K562 (cell line): Measurements from ENCODE around the gene SPINK4. TPM values are rescaled to one million over a fixed set of nuclear protein-coding genes. Genes with fewer than 3 reads are reported as not detected.

ENCODE experiments used
- CBX2 ChIP-seq: fragments of 200-600 bp; sonication (generic); IDR thresholded peaks from one replicate; pipeline ENCODE4 v1.6.1; 2012; ENCODE audit warnings: mild to moderate bottlenecking, low read length, inconsistent platforms; ENCODE audit not compliant: insufficient read depth, poor library complexity, severe bottlenecking
- CREB3 ChIP-seq: fragments of 450-650 bp; conservative IDR thresholded peaks from 2 replicates; pipeline ENCODE4 v1.6.1; 2016; ENCODE audit warnings: missing genetic modification characterization, low read depth, mild to moderate bottlenecking, missing compliant biosample characterization, moderate library complexity
- FOSL1 ChIP-seq: fragments of 200-800 bp; sonication (Bioruptor generic); conservative IDR thresholded peaks from 2 replicates; pipeline ENCODE4 v1.6.1; 2016; ENCODE audit warnings: missing genetic modification characterization, missing compliant biosample characterization
- KAT7 ChIP-seq: sonication (generic); formaldehyde crosslinking; IDR thresholded peaks from 2 replicates; pipeline ENCODE4 v1.8.0; 2022; ENCODE audit warnings: missing genetic modification reagents, mild to moderate bottlenecking, borderline replicate concordance
- MNT ChIP-seq, 2 experiments: fragments of 450-650 bp; conservative IDR thresholded peaks; 2 replicates each; pipeline ENCODE4 v1.6.1; 2017; ENCODE audit warnings: mild to moderate bottlenecking in 2 of 2, moderate library complexity in 2 of 2
- MYBL2 ChIP-seq, 2 experiments: fragments of 450-650 bp in 1 of 2; sonication (generic) in 1 of 2; formaldehyde crosslinking in 1 of 2; IDR thresholded peaks; 2 replicates each; pipeline versions ENCODE4 v1.6.1 to v1.8.1; 2017 to 2022; ENCODE audit warnings: borderline replicate concordance in 1 of 2, inconsistent platforms in 1 of 2, low read depth in 1 of 2, mild to moderate bottlenecking in 1 of 2, missing genetic modification reagents in 1 of 2, moderate library complexity in 1 of 2
- NCOA1 ChIP-seq: fragments of 450-650 bp; IDR thresholded peaks from 2 replicates; pipeline ENCODE4 v1.6.1; 2016; ENCODE audit warnings: low read depth
- RREB1 ChIP-seq: fragments of 250-450 bp; sonication (Bioruptor Pico); IDR thresholded peaks from 2 replicates; pipeline ENCODE4 v1.4.0; 2020
- SRF ChIP-seq, 2 experiments: fragments of 250-450, 450-650 bp in 1 of 2; sonication (Bioruptor Pico) in 1 of 2; sonication (generic) in 1 of 2; formaldehyde crosslinking; IDR thresholded peaks; 2 replicates each; pipeline versions ENCODE4 v1.5.0 to v1.5.1; 2020 to 2022; ENCODE audit warnings: mild to moderate bottlenecking in 1 of 2, missing genetic modification reagents in 1 of 2
- THAP7 ChIP-seq: fragments of 250-450 bp; sonication (Bioruptor Pico); IDR thresholded peaks from 2 replicates; pipeline ENCODE4 v1.5.0; 2021
- ZNF140 ChIP-seq: fragments of 250-450 bp; sonication (Bioruptor Pico); IDR thresholded peaks from 2 replicates; pipeline ENCODE4 v1.8.0; 2021; ENCODE audit warnings: moderate library complexity, mild to moderate bottlenecking, inconsistent platforms
- ZNF449 ChIP-seq: fragments of 250-450 bp; sonication (Bioruptor Pico); IDR thresholded peaks from 2 replicates; pipeline ENCODE4 v1.8.0; 2022; ENCODE audit warnings: moderate library complexity, mild to moderate bottlenecking, inconsistent platforms
- ZNF668 ChIP-seq: fragments of 250-450 bp; sonication (Bioruptor Pico); IDR thresholded peaks from 2 replicates; pipeline ENCODE4 v1.8.0; 2022; ENCODE audit warnings: mild to moderate bottlenecking, inconsistent platforms
- ZNF778 ChIP-seq: fragments of 450-650 bp; formaldehyde crosslinking; IDR thresholded peaks from 2 replicates; pipeline ENCODE4 v1.4.0; 2020; ENCODE audit warnings: mild to moderate bottlenecking, moderate library complexity
- polyA plus RNA-seq, 8 experiments: library from polyadenylated mRNA; depleted of rRNA in 4 of 8; stranded (reverse) in 5 of 8; unstranded in 3 of 8; fragments of >200 nt; fragmentation: Nextera tagmentation in 2 of 8; fragmentation: Illumina TruSeq in 1 of 8; extraction: Ambion mirVana in 2 of 8; extraction: Trizol in 1 of 8; gene quantifications; 2 replicates each; pipeline versions ENCODE4 v1.2.1 to v1.2.3, GENCODE V29; 2011 to 2014; ENCODE audit warnings: inconsistent platforms in 1 of 8, missing spikeins in 1 of 8
- total RNA-seq, 7 experiments: library from RNA; depleted of rRNA in 6 of 7; stranded (reverse); fragments of >200 nt in 6 of 7; fragmentation: Illumina TruSeq in 2 of 7; extraction: Trizol in 2 of 7; gene quantifications; 2 replicates each; pipeline versions ENCODE4 v1.2.1 to v1.2.3, GENCODE V29; 2011 to 2021; ENCODE audit warnings: low replicate concordance in 1 of 7

SPINK4 gene
- total and polyA plus RNA-seq, 9 of the 15 experiments (the other 6 are each of a cell fraction or from before 2014, with no cell fraction given), result 0.74 to 5.5 (median 2.1) TPM; not detected in 2

- TF ChIP-seq RREB1, result no peak
- TF ChIP-seq ZNF140 (CRISPR knock-in tag), result no peak
- no peak for TF ChIP-seq ZNF668
- no peak for TF ChIP-seq MYBL2 (IDR thresholded peaks at IDR 0.05; ENCODE audit: low read depth)
- TF ChIP-seq MYBL2 (CRISPR knock-in tag; IDR thresholded peaks at IDR 0.05; ENCODE audit: borderline replicate concordance), result no peak
- no peak for TF ChIP-seq CBX2
- no peak for TF ChIP-seq CREB3 (tag)
- TF ChIP-seq SRF (CRISPR knock-in tag; IDR thresholded peaks at IDR 0.05), result no peak
- no peak for TF ChIP-seq ZNF778 (CRISPR knock-in tag)
- TF ChIP-seq NCOA1, result no peak
- TF ChIP-seq MNT (conservative IDR thresholded peaks at IDR 0.05), result peak; percentile 31 to 76
- no peak for TF ChIP-seq THAP7 (CRISPR knock-in tag)
- no peak for TF ChIP-seq FOSL1
- TF ChIP-seq KAT7 (CRISPR knock-in tag), result 0 out of 2 replicates have a peak, but pooled peaks have one; percentile 45
- TF ChIP-seq ZNF449, result no peak
Measured at GRCh38 chr9:33264003-33264472, 24.1 kb downstream of the SPINK4 start (continued).
